AG04449 (cell line): ENCODE data around the gene SPCS2.

Experiments
- CTCF ChIA-PET: fragments of 350-600 bp; formaldehyde crosslinking; extraction: SDS; loops from one replicate; lab custom pipeline; 2021; ENCODE audit warnings: antibody characterized with exemption; lab: Yijun Ruan, JAX
- POLR2A ChIA-PET: fragments of 400-600, 350-600 bp; formaldehyde crosslinking; extraction: SDS; loops from one replicate; lab custom pipeline; 2020; ENCODE audit warnings: antibody characterized with exemption, inconsistent platforms; lab: Yijun Ruan, JAX
- DNase-seq: peaks from one replicate; pipeline ENCODE4 v3.0.0-alpha.2; 2010; ENCODE audit warnings: low read depth, low spot score
- H3K4me3 ChIP-seq: 2 replicates; pipeline ENCODE4 v1.5.1; 2011; ENCODE audit warnings: low read depth, mild to moderate bottlenecking, control low read depth, low read length
- CTCF ChIP-seq: IDR thresholded peaks from one replicate; pipeline ENCODE4 v1.5.1; 2011; ENCODE audit warnings: mild to moderate bottlenecking, moderate library complexity, low read length, control low read depth, inconsistent platforms; ENCODE audit not compliant: insufficient read depth; ENCODE audit errors: missing control alignments

The SPCS2 gene

GRCh38 chr11:74948898-74949752 is at the start of gene SPCS2, which contains the start of gene XRRA1:
Gene SPCS2 (plus strand): TSS chr11:74949266. CDS start chr11:74949286, 20 bp downstream.
Gene XRRA1 (minus strand): TSS chr11:74949091. CDS start chr11:74940878, 8,213 bp downstream.
- DNase-seq, result peak; percentile 91
- TF ChIP-seq CTCF, result no peak
- H3K4me3 ChIP-seq, result peak within 1 kb of the TSS; percentile 92
- POLR2A ChIA-PET, result interaction anchor here (0.6 to 1.4 kb wide), 4 partner anchors 10 to 265 kb away, joined by 3 to 7 read pairs (median 4); no protein-coding TSS in a partner anchor
- CTCF ChIA-PET, result interaction anchor here (1.4 kb wide), 1 partner anchor 23 kb away, joined by 3 read pairs; no protein-coding TSS in a partner anchor

GRCh38 chr11:74902342-74902741 is 46.7 kb upstream of the SPCS2 start:
- ChIA-PET CTCF (no interaction called here), POLR2A (no interaction called here)
- no peak overlapping the region for H3K4me3 ChIP-seq
- no peak for TF ChIP-seq CTCF
- no peak for DNase-seq

- TF ChIP-seq CTCF, result no peak
- DNase-seq, result no peak
- ChIA-PET CTCF (interaction anchor here (1.1 to 2.1 kb wide), 3 partner anchors 25 to 343 kb away, joined by 3 to 7 read pairs (median 5); no protein-coding TSS in a partner anchor), POLR2A (no interaction called here)
- H3K4me3 ChIP-seq, result no peak overlapping the region
Observed at GRCh38 chr11:74905326-74905725, 43.7 kb upstream of the SPCS2 start.

GRCh38 chr11:74909385-74909784 is 39.7 kb upstream of the SPCS2 start:
- CTCF ChIA-PET, result interaction anchor here (1.2 to 3.2 kb wide), 6 partner anchors 12 to 332 kb away, joined by 3 to 13 read pairs (median 6); no protein-coding TSS in a partner anchor
- POLR2A ChIA-PET, result no interaction called here
- TF ChIP-seq CTCF, result no peak

GRCh38 chr11:74909812-74910211 is 39.3 kb upstream of the SPCS2 start:
- H3K4me3 ChIP-seq, result no peak overlapping the region
- POLR2A ChIA-PET, result no interaction called here
- CTCF ChIA-PET, result interaction anchor here (1.2 to 3.2 kb wide), 6 partner anchors 12 to 332 kb away, joined by 3 to 13 read pairs (median 6); no protein-coding TSS in a partner anchor
- DNase-seq, result no peak
- TF ChIP-seq CTCF, result no peak

More at GRCh38 chr11:74909385-74909784, 39.7 kb upstream of the SPCS2 start:
- H3K4me3 ChIP-seq, result no peak overlapping the region
- DNase-seq, result no peak

GRCh38 chr11:74923125-74923524 is 25.9 kb upstream of the SPCS2 start:
- CTCF ChIA-PET, result interaction anchor here (0.9 to 11.7 kb wide), 7 partner anchors 11 to 327 kb away, joined by 3 to 149 read pairs (median 31); partner anchors contain the start of gene TPBGL
- POLR2A ChIA-PET, result no interaction called here
- H3K4me3 ChIP-seq, result no peak overlapping the region
- DNase-seq, result no peak
- no peak for TF ChIP-seq CTCF
